Measurements from ENCODE around the gene CYP19A1.
A peak's percentile ranks its signal among the peaks of the same experiment; 100 is the strongest.

Gene CYP19A1

DNA sequence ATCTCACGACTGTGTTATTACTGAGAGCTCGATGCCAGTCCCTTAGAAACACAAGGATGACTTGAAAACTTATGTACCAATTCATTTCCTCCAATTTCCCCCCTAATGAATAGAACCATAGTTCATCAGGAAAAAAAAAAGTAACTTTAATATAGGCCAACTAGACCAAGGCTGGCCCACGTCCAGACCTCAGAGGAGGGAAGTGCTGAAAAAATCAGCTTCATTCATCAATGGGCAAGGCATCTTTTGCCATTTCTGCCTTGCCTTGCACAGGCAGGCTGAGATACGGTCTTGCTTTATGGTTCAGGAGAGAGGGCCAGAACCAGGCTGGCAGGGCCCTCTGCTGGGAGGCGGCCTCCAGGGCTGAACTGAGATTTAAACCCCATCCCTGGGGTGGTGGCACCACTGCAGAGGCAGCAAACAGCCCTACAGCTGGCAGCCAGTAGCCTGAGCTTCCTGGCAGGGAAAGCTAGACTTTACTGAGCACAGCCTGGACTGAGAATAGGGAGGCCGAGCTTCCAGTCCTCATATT is 139.6 kb downstream of the CYP19A1 start:
- DNase-seq (ENCODE audit: low read depth, low spot score): no peak
- no peak overlapping the region for H3K4me3 ChIP-seq (ENCODE audit: low read depth, low read length)
- ChIA-PET POLR2A (no interaction called here), CTCF (interaction anchor here (1.0 to 6.0 kb wide), 6 partner anchors 9 to 203 kb away, joined by 3 to 57 read pairs (median 6); no protein-coding TSS in a partner anchor)
- TF ChIP-seq, protein P1, sequence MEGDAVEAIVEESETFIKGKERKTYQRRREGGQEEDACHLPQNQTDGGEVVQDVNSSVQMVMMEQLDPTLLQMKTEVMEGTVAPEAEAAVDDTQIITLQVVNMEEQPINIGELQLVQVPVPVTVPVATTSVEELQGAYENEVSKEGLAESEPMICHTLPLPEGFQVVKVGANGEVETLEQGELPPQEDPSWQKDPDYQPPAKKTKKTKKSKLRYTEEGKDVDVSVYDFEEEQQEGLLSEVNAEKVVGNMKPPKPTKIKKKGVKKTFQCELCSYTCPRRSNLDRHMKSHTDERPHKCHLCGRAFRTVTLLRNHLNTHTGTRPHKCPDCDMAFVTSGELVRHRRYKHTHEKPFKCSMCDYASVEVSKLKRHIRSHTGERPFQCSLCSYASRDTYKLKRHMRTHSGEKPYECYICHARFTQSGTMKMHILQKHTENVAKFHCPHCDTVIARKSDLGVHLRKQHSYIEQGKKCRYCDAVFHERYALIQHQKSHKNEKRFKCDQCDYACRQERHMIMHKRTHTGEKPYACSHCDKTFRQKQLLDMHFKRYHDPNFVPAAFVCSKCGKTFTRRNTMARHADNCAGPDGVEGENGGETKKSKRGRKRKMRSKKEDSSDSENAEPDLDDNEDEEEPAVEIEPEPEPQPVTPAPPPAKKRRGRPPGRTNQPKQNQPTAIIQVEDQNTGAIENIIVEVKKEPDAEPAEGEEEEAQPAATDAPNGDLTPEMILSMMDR (IDR thresholded peaks at IDR 0.05; ENCODE audit: insufficient read depth, low read length, missing control alignments): no peak

DNA sequence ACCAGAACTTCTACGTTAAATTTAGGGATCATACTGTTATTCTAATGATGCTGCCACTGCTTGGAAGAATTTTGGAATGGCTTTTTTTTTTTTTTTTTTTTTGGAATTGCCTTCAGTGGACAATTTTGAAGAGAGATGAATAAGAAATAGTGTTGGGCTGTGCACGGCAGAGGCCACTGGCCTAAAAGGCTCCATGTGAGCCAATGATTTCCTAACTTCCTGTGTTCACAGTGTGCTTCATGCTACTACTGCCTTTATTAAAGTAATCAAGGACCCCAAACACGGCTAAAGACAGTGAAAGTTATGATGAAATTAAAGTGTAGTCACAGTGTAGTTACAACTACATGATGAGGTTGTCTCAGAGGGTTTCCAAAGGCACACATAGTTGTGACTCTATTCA is 142.9 kb downstream of the CYP19A1 start:
- TF ChIP-seq, protein P1 (IDR thresholded peaks at IDR 0.05; ENCODE audit: insufficient read depth, low read length, missing control alignments): no peak
- no peak overlapping the region for H3K4me3 ChIP-seq (ENCODE audit: low read depth, low read length)
- ChIA-PET CTCF (interaction anchor here (0.9 to 6.0 kb wide), 2 partner anchors 32 to 187 kb away, joined by 3 to 57 read pairs; no protein-coding TSS in a partner anchor), POLR2A (no interaction called here)
- no peak for DNase-seq (ENCODE audit: low read depth, low spot score)

DNA sequence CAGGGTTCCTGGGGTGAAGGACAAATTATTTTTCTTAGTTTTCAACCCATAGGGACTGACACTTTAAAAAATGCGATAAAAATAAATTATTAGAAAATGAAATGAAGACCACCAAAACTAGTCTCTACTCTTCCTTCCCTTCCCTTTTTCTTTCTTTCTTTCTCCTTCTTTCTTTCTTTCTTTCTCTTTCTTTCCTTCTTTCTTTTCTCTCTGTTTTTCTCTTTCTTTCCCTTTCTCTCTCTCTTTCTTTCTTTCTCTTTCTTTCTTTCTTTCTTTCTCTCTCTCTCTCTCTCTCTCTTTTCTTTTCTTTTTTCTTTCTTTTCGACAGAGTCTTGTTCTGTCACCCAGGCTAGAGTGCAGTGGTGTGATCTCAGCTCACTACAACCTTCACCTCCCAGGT is 144.4 kb downstream of the CYP19A1 start:
- H3K4me3 ChIP-seq (ENCODE audit: low read depth, low read length): no peak overlapping the region
- ChIA-PET CTCF (interaction anchor here (1.3 to 4.0 kb wide), 12 partner anchors 10 to 209 kb away, joined by 5 to 150 read pairs (median 26); no protein-coding TSS in a partner anchor), POLR2A (no interaction called here)
- DNase-seq (ENCODE audit: low read depth, low spot score): no peak
- TF ChIP-seq, protein P1 (IDR thresholded peaks at IDR 0.05; ENCODE audit: insufficient read depth, low read length, missing control alignments): no peak

DNA sequence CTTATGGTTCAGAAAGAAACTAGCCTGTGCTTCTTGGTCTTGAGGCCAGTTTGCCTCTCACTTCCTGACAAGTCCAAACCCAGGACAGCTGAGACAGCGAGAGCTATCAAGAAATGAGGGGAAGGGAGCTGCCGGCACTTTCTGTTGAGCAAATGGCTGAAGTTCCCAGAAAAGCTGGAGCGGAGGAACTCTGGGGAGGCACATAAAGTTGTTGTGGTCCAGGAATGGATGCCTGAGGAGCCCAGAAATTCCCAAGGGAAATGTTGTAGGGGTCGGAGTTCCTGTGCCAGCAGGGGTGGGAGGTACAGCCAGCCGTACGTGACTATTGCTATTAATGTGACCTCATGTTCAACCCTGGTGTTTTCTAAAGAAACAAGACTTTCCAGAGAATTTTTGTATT is 144.9 kb downstream of the CYP19A1 start:
- TF ChIP-seq, protein P1 (IDR thresholded peaks at IDR 0.05; ENCODE audit: insufficient read depth, low read length, missing control alignments): no peak
- ChIA-PET CTCF (interaction anchor here (0.7 to 4.0 kb wide), 36 partner anchors 10 to 260 kb away, joined by 3 to 150 read pairs (median 6); no protein-coding TSS in a partner anchor), POLR2A (no interaction called here)
- no peak for DNase-seq (ENCODE audit: low read depth, low spot score)
- no peak overlapping the region for H3K4me3 ChIP-seq (ENCODE audit: low read depth, low read length)

DNA sequence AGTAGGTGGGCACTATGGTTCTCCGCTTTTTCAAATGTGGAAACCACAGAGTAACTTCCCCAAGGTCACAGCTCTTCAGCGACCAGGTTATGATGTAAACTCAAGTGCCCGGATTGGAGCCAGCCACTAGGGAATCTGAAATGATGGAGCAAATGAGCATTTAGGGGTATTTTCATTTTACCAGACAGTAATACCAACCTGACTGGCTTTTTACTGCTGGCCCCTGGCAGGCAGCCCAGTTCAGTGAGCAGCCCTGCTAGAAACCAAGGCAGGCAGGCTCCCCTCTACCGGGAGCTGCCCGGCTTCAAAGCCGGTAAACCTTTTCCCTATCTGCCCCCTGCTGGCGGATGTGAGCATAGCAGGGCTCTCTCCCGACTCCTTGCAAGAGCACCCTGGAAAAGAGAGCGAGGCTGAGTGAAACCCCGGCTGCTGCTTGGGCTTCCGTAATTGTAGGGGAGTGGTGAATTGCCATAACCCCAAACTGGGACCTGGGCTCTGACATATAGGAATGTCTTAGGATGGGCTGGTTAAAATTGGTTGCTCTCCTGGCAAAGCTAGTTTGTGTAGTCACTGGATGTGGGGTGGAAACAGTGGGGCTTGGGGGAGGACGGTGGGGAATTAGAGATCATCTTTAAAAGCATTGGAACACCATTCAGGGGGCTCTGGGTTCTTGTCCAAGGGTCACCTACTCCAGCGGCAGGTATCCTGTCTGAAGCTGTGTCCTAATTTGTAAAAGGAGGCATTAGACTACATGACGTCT is 145.7 kb downstream of the CYP19A1 start:
- no peak overlapping the region for H3K4me3 ChIP-seq (ENCODE audit: low read depth, low read length)
- DNase-seq (ENCODE audit: low read depth, low spot score): no peak
- POLR2A ChIA-PET: no interaction called here
- TF ChIP-seq, protein P1 (IDR thresholded peaks at IDR 0.05; ENCODE audit: insufficient read depth, low read length, missing control alignments): peak; percentile 93
- CTCF ChIA-PET: interaction anchor here (0.7 to 4.0 kb wide), 46 partner anchors 10 to 322 kb away, joined by 3 to 150 read pairs (median 5); no protein-coding TSS in a partner anchor

DNA sequence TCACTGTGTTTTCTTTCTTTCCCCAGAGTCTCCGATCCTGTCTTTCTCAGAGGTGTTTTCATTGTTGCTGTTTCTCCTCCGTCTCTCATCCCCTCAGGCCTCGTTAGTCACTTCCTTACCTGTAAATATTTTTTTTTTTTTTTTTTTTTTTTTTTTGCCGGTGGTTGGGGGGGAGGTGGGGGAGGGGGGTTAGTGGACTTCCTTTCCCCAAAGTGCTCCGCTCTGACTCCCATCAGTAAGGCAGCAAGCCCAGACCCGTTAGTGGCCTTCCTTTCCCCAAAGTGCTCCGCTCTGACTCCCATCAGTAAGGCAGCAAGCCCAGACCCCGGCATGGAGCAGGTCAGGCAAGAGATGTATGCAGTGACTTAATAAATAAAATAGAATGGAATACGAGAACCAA is 146.6 kb downstream of the CYP19A1 start:
- POLR2A ChIA-PET: no interaction called here
- TF ChIP-seq, protein P1 (IDR thresholded peaks at IDR 0.05; ENCODE audit: insufficient read depth, low read length, missing control alignments): no peak
- no peak overlapping the region for H3K4me3 ChIP-seq (ENCODE audit: low read depth, low read length)
- CTCF ChIA-PET: interaction anchor here (0.8 to 4.0 kb wide), 28 partner anchors 9 to 322 kb away, joined by 3 to 150 read pairs (median 7); no protein-coding TSS in a partner anchor
- DNase-seq (ENCODE audit: low read depth, low spot score): no peak
